ENCODE data around the gene LARP1B.

DNA sequence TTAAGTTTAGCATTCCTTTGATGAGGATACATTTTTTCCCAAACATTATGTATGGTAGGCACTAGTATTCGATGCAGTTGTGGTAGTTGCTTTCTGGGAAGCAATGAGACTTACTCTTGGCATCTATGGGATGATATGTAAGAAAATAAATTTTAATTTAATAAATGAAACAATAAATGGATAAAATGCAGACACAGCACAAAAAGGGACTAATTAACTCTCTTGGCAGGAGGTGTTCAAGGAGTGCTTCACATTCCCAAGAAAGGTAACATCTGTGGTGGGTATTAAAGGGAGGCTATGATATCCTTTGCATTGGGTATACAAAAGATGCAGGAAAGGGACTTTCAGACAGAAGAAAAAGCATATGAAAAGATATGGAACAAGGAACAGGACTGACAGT is 115.5 kb downstream of the LARP1B start:
- TF ChIP-seq, protein P1, sequence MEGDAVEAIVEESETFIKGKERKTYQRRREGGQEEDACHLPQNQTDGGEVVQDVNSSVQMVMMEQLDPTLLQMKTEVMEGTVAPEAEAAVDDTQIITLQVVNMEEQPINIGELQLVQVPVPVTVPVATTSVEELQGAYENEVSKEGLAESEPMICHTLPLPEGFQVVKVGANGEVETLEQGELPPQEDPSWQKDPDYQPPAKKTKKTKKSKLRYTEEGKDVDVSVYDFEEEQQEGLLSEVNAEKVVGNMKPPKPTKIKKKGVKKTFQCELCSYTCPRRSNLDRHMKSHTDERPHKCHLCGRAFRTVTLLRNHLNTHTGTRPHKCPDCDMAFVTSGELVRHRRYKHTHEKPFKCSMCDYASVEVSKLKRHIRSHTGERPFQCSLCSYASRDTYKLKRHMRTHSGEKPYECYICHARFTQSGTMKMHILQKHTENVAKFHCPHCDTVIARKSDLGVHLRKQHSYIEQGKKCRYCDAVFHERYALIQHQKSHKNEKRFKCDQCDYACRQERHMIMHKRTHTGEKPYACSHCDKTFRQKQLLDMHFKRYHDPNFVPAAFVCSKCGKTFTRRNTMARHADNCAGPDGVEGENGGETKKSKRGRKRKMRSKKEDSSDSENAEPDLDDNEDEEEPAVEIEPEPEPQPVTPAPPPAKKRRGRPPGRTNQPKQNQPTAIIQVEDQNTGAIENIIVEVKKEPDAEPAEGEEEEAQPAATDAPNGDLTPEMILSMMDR (IDR thresholded peaks at IDR 0.05 in 8 of 11, conservative IDR thresholded peaks at IDR 0.05 in 3 of 11), result no peak
- TF ChIP-seq POLR2A (IDR thresholded peaks at IDR 0.05) (no peak), POLR2AphosphoS5 (IDR thresholded peaks at IDR 0.05) (no peak)

Measured in spleen (tissue), 7 donors.